Ascending aorta (tissue), 2 donors: ENCODE measurements around the gene ATF6. TPM values are rescaled to one million over a fixed set of nuclear protein-coding genes. Genes with fewer than 3 reads are reported as not detected.
A peak's percentile ranks its signal among the peaks of the same experiment; 100 is the strongest.

Experiments
- DNase-seq, 2 donors: peaks; one replicate each; pipeline ENCODE4 v3.0.0-alpha.2; 2019; ENCODE audit warnings: low spot score in 2 of 2
- H3K27ac ChIP-seq, 2 donors: fragments of 200-600 bp; sonication (generic); one replicate each; pipeline ENCODE4 v1.5.1; 2016 to 2017; ENCODE audit warnings: mild to moderate bottlenecking in 1 of 2
- H3K27me3 ChIP-seq: fragments of 200-600 bp; sonication (generic); one replicate; pipeline ENCODE4 v1.5.1; 2017
- H3K36me3 ChIP-seq, 2 donors: fragments of 200-600 bp; sonication (generic); one replicate each; pipeline ENCODE4 v1.5.1; 2016
- H3K4me1 ChIP-seq, 2 donors: fragments of 200-600 bp; sonication (generic); one replicate each; pipeline ENCODE4 v1.5.1; 2016 to 2017; ENCODE audit warnings: mild to moderate bottlenecking in 1 of 2
- H3K4me3 ChIP-seq, 2 donors: fragments of 200-600 bp; sonication (generic); one replicate each; pipeline ENCODE4 v1.5.1; 2016 to 2017; ENCODE audit warnings: mild to moderate bottlenecking in 1 of 2
- H3K9me3 ChIP-seq, 2 donors: fragments of 200-600 bp; sonication (generic); one replicate each; pipeline ENCODE4 v1.5.1; 2016
- intact Hi-C: fragments of 100-400 bp; cut with DNase I; formaldehyde crosslinking; loops from one replicate; pipeline ENCODE4 v1.15.1; 2023
- total RNA-seq: library from RNA; depleted of rRNA; stranded (reverse); fragments of >200 nt; gene quantifications from one replicate; pipeline ENCODE4 v1.1.0, GENCODE V29; 2016
- TF ChIP-seq, protein P1 (sequence below), 3 experiments: fragments of 200-600 bp in 2 of 3; fragments of 450-650 bp in 1 of 3; sonication (generic) in 2 of 3; IDR thresholded peaks; one replicate each; pipeline ENCODE4 v1.5.1; 2016 to 2019; ENCODE audit warnings: antibody characterized with exemption in 3 of 3, mild to moderate bottlenecking in 1 of 3, moderate library complexity in 1 of 3

ATF6 gene
- total RNA-seq, 1 donor from 2014 or later = 12.3 TPM

DNA sequence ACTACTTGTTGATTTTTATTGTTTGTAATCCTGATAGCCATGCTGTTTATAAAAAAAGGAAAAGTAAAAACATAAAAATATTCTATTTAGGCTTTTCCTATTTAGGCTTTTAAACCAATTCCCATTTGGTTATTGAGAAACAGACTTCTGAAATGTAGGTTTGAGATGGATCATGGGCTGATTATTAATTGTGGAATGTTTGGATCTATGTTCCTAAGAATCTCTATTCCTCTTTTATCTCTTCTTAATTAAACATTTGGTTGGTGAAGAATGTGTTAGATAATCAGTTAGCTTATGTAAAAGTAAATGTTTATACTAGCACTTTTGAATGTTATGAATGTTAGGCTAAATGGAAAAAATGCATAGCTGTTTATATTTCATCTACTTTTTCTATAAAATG, 97.4 kb downstream of the ATF6 start:
- no peaks in the 10 kb centered on the region for H3K27me3 ChIP-seq
- H3K36me3 ChIP-seq = peaks cover 7 to 27% of the 10 kb centered on the region in 2 donors
- no peaks in the 10 kb centered on the region for H3K4me1 ChIP-seq
- TF ChIP-seq, protein P1, sequence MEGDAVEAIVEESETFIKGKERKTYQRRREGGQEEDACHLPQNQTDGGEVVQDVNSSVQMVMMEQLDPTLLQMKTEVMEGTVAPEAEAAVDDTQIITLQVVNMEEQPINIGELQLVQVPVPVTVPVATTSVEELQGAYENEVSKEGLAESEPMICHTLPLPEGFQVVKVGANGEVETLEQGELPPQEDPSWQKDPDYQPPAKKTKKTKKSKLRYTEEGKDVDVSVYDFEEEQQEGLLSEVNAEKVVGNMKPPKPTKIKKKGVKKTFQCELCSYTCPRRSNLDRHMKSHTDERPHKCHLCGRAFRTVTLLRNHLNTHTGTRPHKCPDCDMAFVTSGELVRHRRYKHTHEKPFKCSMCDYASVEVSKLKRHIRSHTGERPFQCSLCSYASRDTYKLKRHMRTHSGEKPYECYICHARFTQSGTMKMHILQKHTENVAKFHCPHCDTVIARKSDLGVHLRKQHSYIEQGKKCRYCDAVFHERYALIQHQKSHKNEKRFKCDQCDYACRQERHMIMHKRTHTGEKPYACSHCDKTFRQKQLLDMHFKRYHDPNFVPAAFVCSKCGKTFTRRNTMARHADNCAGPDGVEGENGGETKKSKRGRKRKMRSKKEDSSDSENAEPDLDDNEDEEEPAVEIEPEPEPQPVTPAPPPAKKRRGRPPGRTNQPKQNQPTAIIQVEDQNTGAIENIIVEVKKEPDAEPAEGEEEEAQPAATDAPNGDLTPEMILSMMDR (IDR thresholded peaks at IDR 0.05) = no peak
- H3K27ac ChIP-seq = no peak overlapping the region
- H3K4me3 ChIP-seq = no peak overlapping the region
- H3K9me3 ChIP-seq = no peaks in the 10 kb centered on the region
- intact Hi-C loops = no loop called here
- DNase-seq = no peak

DNA sequence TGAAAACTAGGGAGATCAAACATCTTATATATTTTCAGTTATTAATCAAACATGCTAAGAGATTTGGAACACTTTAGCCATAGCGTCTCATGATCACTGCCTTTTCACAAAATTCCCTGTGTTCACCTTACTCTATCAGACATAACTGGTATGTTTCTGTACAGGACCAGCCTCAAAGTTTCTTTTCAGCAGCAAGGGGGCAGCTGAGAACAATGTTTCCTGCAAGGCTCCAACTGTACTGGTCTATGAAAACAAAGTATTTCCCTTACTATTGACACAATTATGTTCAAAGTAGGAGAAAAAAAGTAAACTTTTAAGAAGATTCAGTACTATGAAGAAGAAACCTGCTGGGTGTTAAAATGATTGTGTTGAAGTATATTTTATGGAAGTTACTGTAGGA, 98.5 kb downstream of the ATF6 start:
- intact Hi-C loops = loop anchor here (1.0 kb wide), 1 partner anchor 173 kb away; no protein-coding TSS in a partner anchor
- H3K27ac ChIP-seq = no peak overlapping the region

DNA sequence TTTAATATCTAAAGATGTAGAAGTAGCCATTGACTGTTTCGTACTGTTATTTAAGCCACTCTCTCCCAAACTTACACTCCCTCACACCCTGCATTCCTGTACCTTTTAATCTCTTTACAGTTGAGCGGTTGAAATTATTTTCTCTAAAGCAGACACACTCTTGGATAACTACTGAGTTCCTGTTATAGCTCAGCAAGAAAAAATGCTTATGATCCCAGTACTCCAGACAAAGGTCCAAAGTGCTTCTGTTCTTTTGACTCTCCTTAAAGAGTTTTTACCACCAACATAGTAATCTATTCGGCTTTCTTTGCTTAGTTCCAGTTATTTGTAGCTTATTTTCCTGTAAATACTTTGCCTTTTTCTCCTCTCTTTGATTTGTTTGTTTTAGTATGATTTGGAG, 100.1 kb downstream of the ATF6 start:
- Histone ChIP-seq H3K4me1 (peaks cover 0 to 3% of the 10 kb centered on the region in 2 donors), H3K9me3 (no peaks in the 10 kb centered on the region), H3K4me3 (no peak overlapping the region), H3K36me3 (peaks cover 4 to 27% of the 10 kb centered on the region in 2 donors), H3K27ac (no peak overlapping the region), H3K27me3 (no peaks in the 10 kb centered on the region)
- intact Hi-C loops = no loop called here
- no peak for DNase-seq
- TF ChIP-seq, protein P1 (IDR thresholded peaks at IDR 0.05) = no peak

More for the DNA sequence above, 98.5 kb downstream of the ATF6 start:
- no peak for DNase-seq
- TF ChIP-seq, protein P1 (IDR thresholded peaks at IDR 0.05) = peak; percentile 6 to 53 (median 33)
- H3K27me3 ChIP-seq = no peaks in the 10 kb centered on the region
- H3K4me3 ChIP-seq = no peak overlapping the region
- no peaks in the 10 kb centered on the region for H3K9me3 ChIP-seq
- peaks cover 0 to 3% of the 10 kb centered on the region in 2 donors for H3K4me1 ChIP-seq
- peaks cover 7 to 27% of the 10 kb centered on the region in 2 donors for H3K36me3 ChIP-seq

DNA sequence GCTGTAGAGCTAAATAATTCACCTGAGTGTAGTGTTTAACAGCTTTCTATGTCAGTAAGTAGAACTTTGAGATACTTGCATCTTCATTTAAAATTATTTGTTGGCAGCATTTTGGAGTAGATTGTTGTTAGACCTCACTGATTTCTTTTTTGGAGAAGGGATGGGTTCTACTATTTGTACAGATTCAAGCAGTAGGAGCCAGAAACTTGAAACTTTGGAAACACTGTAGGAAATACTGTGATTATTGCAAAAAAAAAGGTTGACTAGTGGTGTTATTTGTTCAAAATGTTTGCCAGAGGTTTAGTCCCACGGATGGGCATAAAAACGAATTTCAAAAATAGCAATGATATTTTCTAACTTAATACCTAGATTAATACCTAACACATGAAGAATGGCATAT, 102.7 kb downstream of the ATF6 start:
- Histone ChIP-seq H3K4me3 (no peak overlapping the region), H3K27me3 (no peaks in the 10 kb centered on the region), H3K27ac (no peak overlapping the region), H3K36me3 (peaks cover 3 to 11% of the 10 kb centered on the region in 2 donors), H3K9me3 (no peaks in the 10 kb centered on the region), H3K4me1 (peaks cover 0 to 3% of the 10 kb centered on the region in 2 donors)
- intact Hi-C loops = no loop called here
- DNase-seq = no peak
- TF ChIP-seq, protein P1 (IDR thresholded peaks at IDR 0.05) = no peak

DNA sequence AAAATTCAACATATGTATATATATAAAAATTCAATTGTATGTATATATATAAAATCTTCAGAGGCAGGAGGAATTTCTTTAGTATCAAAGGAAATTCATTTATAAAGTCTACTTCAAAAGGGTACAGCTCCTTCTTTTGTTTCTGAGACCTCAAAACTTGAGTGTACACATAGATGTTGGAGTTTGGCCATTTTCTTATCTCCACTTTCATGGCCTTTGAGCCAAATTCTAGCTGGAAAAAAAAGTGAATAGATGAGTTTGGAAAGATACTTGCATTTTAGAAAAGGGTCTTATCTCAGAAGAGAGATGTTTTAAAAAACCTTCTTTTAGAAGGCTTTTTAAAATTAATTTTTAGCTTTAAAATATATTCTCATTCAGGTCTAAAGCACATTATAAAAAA, 103.2 kb downstream of the ATF6 start:
- TF ChIP-seq, protein P1 (IDR thresholded peaks at IDR 0.05) = no peak
- H3K4me3 ChIP-seq = no peak overlapping the region
- H3K4me1 ChIP-seq = peaks cover 0 to 3% of the 10 kb centered on the region in 2 donors
- intact Hi-C loops = no loop called here
- no peak for DNase-seq
- no peaks in the 10 kb centered on the region for H3K9me3 ChIP-seq
- peaks cover 0 to 9% of the 10 kb centered on the region in 2 donors for H3K36me3 ChIP-seq
- H3K27me3 ChIP-seq = no peaks in the 10 kb centered on the region
- H3K27ac ChIP-seq = no peak overlapping the region

DNA sequence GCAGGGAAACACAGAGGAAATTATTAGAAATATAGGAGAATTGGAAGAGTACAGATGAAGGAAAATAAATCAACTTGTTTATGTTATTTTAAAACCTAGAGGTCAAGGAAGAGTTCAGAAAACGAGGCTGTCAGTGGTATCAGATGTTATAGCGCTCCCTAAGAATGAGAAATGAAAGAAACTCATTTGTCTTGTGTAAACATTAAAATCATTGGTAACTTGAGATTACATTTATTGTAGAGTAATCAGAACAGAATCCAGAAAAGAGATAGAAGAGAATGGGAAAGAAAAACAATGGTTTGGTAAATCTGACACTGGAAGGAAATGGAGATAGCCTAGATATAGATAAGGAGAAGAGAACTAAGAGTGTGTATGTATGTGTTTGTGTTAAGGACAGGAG, 106.4 kb downstream of the ATF6 start:
- peaks cover 0 to 3% of the 10 kb centered on the region in 2 donors for H3K36me3 ChIP-seq
- no peaks in the 10 kb centered on the region for H3K27me3 ChIP-seq
- H3K9me3 ChIP-seq = no peaks in the 10 kb centered on the region
- no peak for DNase-seq
- intact Hi-C loops = no loop called here
- no peak overlapping the region for H3K4me3 ChIP-seq
- TF ChIP-seq, protein P1 (IDR thresholded peaks at IDR 0.05) = no peak
- no peak overlapping the region for H3K27ac ChIP-seq
- peaks cover 0 to 3% of the 10 kb centered on the region in 2 donors for H3K4me1 ChIP-seq
